Naive thymus-derived CD8-positive, alpha-beta T cell (primary cell): ENCODE measurements around the gene AOPEP. TPM values are rescaled to one million over a fixed set of nuclear protein-coding genes. Genes with fewer than 3 reads are reported as not detected.

Source experiments
- ATAC-seq, 2 donors: fragments of 150-1000 bp; cut with Tn5 transposase in 1 of 2; sonication (Bioruptor Pico), chemical (Tn5 transposase) in 1 of 2; 1 replicate in 1 of 2; 2 replicates in 1 of 2; pipeline ENCODE4 v1.10.0; 2021; ENCODE audit warnings: mild to moderate bottlenecking in 2 of 2, moderate library complexity in 2 of 2
- POLR2A ChIA-PET: fragments of 350-600 bp; sonication (Branson Sonifier 250); formaldehyde crosslinking; loops from one replicate; lab custom pipeline; 2021; ENCODE audit warnings: antibody characterized with exemption; lab: Charles Lee
- DNase-seq, 10 donors: peaks; one replicate each; pipeline versions ENCODE4 v3.0.0 to v3.0.0-alpha.2; 2020 to 2022
- H3K27ac Mint-ChIP-seq, 10 donors: one replicate each; pipeline ENCODE4 v1.8.0; 2020 to 2022; ENCODE audit warnings: mild to moderate bottlenecking in 10 of 10, mixed read lengths in 10 of 10, moderate library complexity in 4 of 10, inconsistent platforms in 1 of 10
- H3K27me3 Mint-ChIP-seq, 5 donors: one replicate each; pipeline ENCODE4 v1.8.0; 2021 to 2022; ENCODE audit warnings: mixed read lengths in 5 of 5
- H3K36me3 Mint-ChIP-seq, 3 donors: one replicate each; pipeline ENCODE4 v1.8.0; 2020 to 2022; ENCODE audit warnings: mixed read lengths in 3 of 3, mild to moderate bottlenecking in 2 of 3, inconsistent platforms in 1 of 3
- H3K4me1 Mint-ChIP-seq, 4 donors: one replicate each; pipeline ENCODE4 v1.8.0; 2021 to 2022; ENCODE audit warnings: mixed read lengths in 4 of 4
- H3K4me3 Mint-ChIP-seq, 10 donors: one replicate each; pipeline ENCODE4 v1.8.0; 2020 to 2022; ENCODE audit warnings: mild to moderate bottlenecking in 10 of 10, mixed read lengths in 10 of 10, moderate library complexity in 6 of 10, inconsistent platforms in 1 of 10
- H3K9me3 Mint-ChIP-seq, 9 donors: one replicate each; pipeline ENCODE4 v1.8.0; 2020 to 2022; ENCODE audit warnings: mixed read lengths in 9 of 9, mild to moderate bottlenecking in 3 of 9, inconsistent platforms in 1 of 9, moderate library complexity in 1 of 9
- polyA plus RNA-seq, 3 donors: library from polyadenylated mRNA; unstranded; fragments of 300-500 nt; fragmentation: Illumina TruSeq; gene quantifications; one replicate each; pipeline ENCODE4 v1.2.3, GENCODE V29; 2021
- total RNA-seq, 8 experiments: library from RNA in 2 of 8; stranded (reverse) in 2 of 8; gene quantifications; one replicate each; pipeline ENCODE4 v1.2.3 and lab custom pipeline; 2021 to 2026

Gene AOPEP
- total and polyA plus RNA-seq, 5 experiments from 2014 or later = 4.3 to 10.8 (median 7.4) TPM

- POLR2A ChIA-PET = no interaction called here
- no peaks in the 10 kb centered on the region for H3K9me3 Mint-ChIP-seq
- H3K36me3 Mint-ChIP-seq = peaks cover 0 to 9% (median 7%) of the 10 kb centered on the region in 3 donors
- DNase-seq = no peak
- ATAC-seq = no peak
- no peaks in the 10 kb centered on the region for H3K27me3 Mint-ChIP-seq
- H3K4me1 Mint-ChIP-seq = peaks cover 0 to 4% (median 3%) of the 10 kb centered on the region in 4 donors
- H3K4me3 Mint-ChIP-seq = no peak overlapping the region
- peak overlapping the region in 1 of 10 donors; percentile 43 for H3K27ac Mint-ChIP-seq
These were observed 332.4 kb downstream of the AOPEP start for GRCh38 chr9:95058795-95059386.

- POLR2A ChIA-PET = no interaction called here
- Mint-ChIP-seq H3K36me3 (peaks cover 0 to 9% (median 8%) of the 10 kb centered on the region in 3 donors), H3K4me1 (peaks cover 0 to 4% (median 3%) of the 10 kb centered on the region in 4 donors), H3K4me3 (no peak overlapping the region), H3K27me3 (no peaks in the 10 kb centered on the region), H3K9me3 (no peaks in the 10 kb centered on the region), H3K27ac (no peak overlapping the region)
- DNase-seq = no peak
- no peak for ATAC-seq
These were observed 333.7 kb downstream of the AOPEP start for GRCh38 chr9:95060234-95060633.

- DNase-seq (no peak), ATAC-seq (no peak)
- Mint-ChIP-seq H3K27ac (no peak overlapping the region), H3K27me3 (no peaks in the 10 kb centered on the region), H3K36me3 (peaks cover 0 to 10% (median 9%) of the 10 kb centered on the region in 3 donors), H3K9me3 (no peaks in the 10 kb centered on the region), H3K4me1 (peaks cover 0 to 4% (median 3%) of the 10 kb centered on the region in 4 donors), H3K4me3 (no peak overlapping the region)
- POLR2A ChIA-PET = no interaction called here
These were observed 334.4 kb downstream of the AOPEP start for GRCh38 chr9:95060916-95061315.

- Mint-ChIP-seq H3K4me1 (peaks cover 0 to 4% (median 3%) of the 10 kb centered on the region in 4 donors), H3K9me3 (no peaks in the 10 kb centered on the region), H3K27me3 (no peaks in the 10 kb centered on the region), H3K4me3 (no peak overlapping the region), H3K27ac (no peak overlapping the region), H3K36me3 (peaks cover 0 to 11% (median 10%) of the 10 kb centered on the region in 3 donors)
- POLR2A ChIA-PET = no interaction called here
- ATAC-seq (no peak), DNase-seq (no peak)
These were observed 335.6 kb downstream of the AOPEP start for GRCh38 chr9:95061916-95062595.

GRCh38 chr9:95062596-95063065 is 336.1 kb downstream of the AOPEP start:
- no peaks in the 10 kb centered on the region for H3K27me3 Mint-ChIP-seq

GRCh38 chr9:95063300-95063699 is 336.8 kb downstream of the AOPEP start:
- peaks cover 0 to 13% (median 11%) of the 10 kb centered on the region in 3 donors for H3K36me3 Mint-ChIP-seq
- H3K27ac Mint-ChIP-seq = peak overlapping the region in 2 of 10 donors; percentile 12 to 71
- no peak for ATAC-seq
- no peak overlapping the region for H3K4me3 Mint-ChIP-seq
- POLR2A ChIA-PET = no interaction called here
- no peaks in the 10 kb centered on the region for H3K27me3 Mint-ChIP-seq
- H3K9me3 Mint-ChIP-seq = no peaks in the 10 kb centered on the region
- H3K4me1 Mint-ChIP-seq = peaks cover 0 to 4% (median 3%) of the 10 kb centered on the region in 4 donors
- no peak for DNase-seq

More at GRCh38 chr9:95062596-95063065, 336.1 kb downstream of the AOPEP start:
- ATAC-seq = no peak
- peaks cover 0 to 4% (median 3%) of the 10 kb centered on the region in 4 donors for H3K4me1 Mint-ChIP-seq
- DNase-seq = no peak
- no peak overlapping the region for H3K4me3 Mint-ChIP-seq
- POLR2A ChIA-PET = no interaction called here
- no peak overlapping the region for H3K27ac Mint-ChIP-seq
- peaks cover 0 to 11% (median 11%) of the 10 kb centered on the region in 3 donors for H3K36me3 Mint-ChIP-seq
- H3K9me3 Mint-ChIP-seq = no peaks in the 10 kb centered on the region

GRCh38 chr9:95065224-95065623 is 338.7 kb downstream of the AOPEP start:
- Mint-ChIP-seq H3K36me3 (peaks cover 0 to 13% (median 11%) of the 10 kb centered on the region in 3 donors), H3K9me3 (no peaks in the 10 kb centered on the region), H3K4me3 (no peak overlapping the region)

GRCh38 chr9:95067057-95067456 is 340.6 kb downstream of the AOPEP start:
- H3K27ac Mint-ChIP-seq = no peak overlapping the region
- POLR2A ChIA-PET = no interaction called here
- peaks cover 0 to 3% (median 3%) of the 10 kb centered on the region in 4 donors for H3K4me1 Mint-ChIP-seq
- H3K9me3 Mint-ChIP-seq = no peaks in the 10 kb centered on the region
- ATAC-seq (no peak), DNase-seq (no peak)
- peaks cover 0 to 16% (median 13%) of the 10 kb centered on the region in 3 donors for H3K36me3 Mint-ChIP-seq
- no peak overlapping the region for H3K4me3 Mint-ChIP-seq
- H3K27me3 Mint-ChIP-seq = no peaks in the 10 kb centered on the region

More at GRCh38 chr9:95065224-95065623, 338.7 kb downstream of the AOPEP start:
- ATAC-seq (no peak), DNase-seq (no peak)
- H3K4me1 Mint-ChIP-seq = peaks cover 0 to 4% (median 3%) of the 10 kb centered on the region in 4 donors
- POLR2A ChIA-PET = no interaction called here
- H3K27ac Mint-ChIP-seq = no peak overlapping the region
- H3K27me3 Mint-ChIP-seq = no peaks in the 10 kb centered on the region

GRCh38 chr9:95067897-95068296 is 341.4 kb downstream of the AOPEP start:
- H3K4me3 Mint-ChIP-seq = no peak overlapping the region
- POLR2A ChIA-PET = no interaction called here
- H3K4me1 Mint-ChIP-seq = peaks cover 0 to 2% (median 0%) of the 10 kb centered on the region in 4 donors
- H3K27me3 Mint-ChIP-seq = no peaks in the 10 kb centered on the region
- ATAC-seq = no peak
- DNase-seq = no peak
- H3K9me3 Mint-ChIP-seq = no peaks in the 10 kb centered on the region
- H3K36me3 Mint-ChIP-seq = peaks cover 0 to 13% (median 11%) of the 10 kb centered on the region in 3 donors
- no peak overlapping the region for H3K27ac Mint-ChIP-seq

- Mint-ChIP-seq H3K4me3 (no peak overlapping the region), H3K27me3 (no peaks in the 10 kb centered on the region), H3K4me1 (no peaks in the 10 kb centered on the region), H3K36me3 (peaks cover 0 to 9% (median 4%) of the 10 kb centered on the region in 3 donors), H3K27ac (no peak overlapping the region), H3K9me3 (no peaks in the 10 kb centered on the region)
- POLR2A ChIA-PET = no interaction called here
- ATAC-seq (no peak), DNase-seq (no peak)
These were observed 344.1 kb downstream of the AOPEP start for GRCh38 chr9:95070549-95071021.

- POLR2A ChIA-PET = no interaction called here
- Mint-ChIP-seq H3K27ac (no peak overlapping the region), H3K4me1 (no peaks in the 10 kb centered on the region), H3K4me3 (no peak overlapping the region), H3K27me3 (no peaks in the 10 kb centered on the region), H3K36me3 (peaks cover 0 to 9% (median 2%) of the 10 kb centered on the region in 3 donors), H3K9me3 (no peaks in the 10 kb centered on the region)
- no peak for ATAC-seq
- DNase-seq = no peak
These were observed 345.0 kb downstream of the AOPEP start for GRCh38 chr9:95071450-95071849.

- Mint-ChIP-seq H3K4me1 (no peaks in the 10 kb centered on the region), H3K27me3 (no peaks in the 10 kb centered on the region), H3K4me3 (no peak overlapping the region), H3K27ac (no peak overlapping the region), H3K9me3 (no peaks in the 10 kb centered on the region), H3K36me3 (peaks cover 0 to 9% (median 2%) of the 10 kb centered on the region in 3 donors)
- POLR2A ChIA-PET = no interaction called here
- DNase-seq (no peak), ATAC-seq (no peak)
These were observed 345.4 kb downstream of the AOPEP start for GRCh38 chr9:95071925-95072324.

- POLR2A ChIA-PET = no interaction called here
- H3K27ac Mint-ChIP-seq = no peak overlapping the region
- no peak for ATAC-seq
These were observed 346.6 kb downstream of the AOPEP start for GRCh38 chr9:95073042-95073607.

More at GRCh38 chr9:95073042-95073607, 346.6 kb downstream of the AOPEP start:
- peaks cover 0 to 7% (median 2%) of the 10 kb centered on the region in 3 donors for H3K36me3 Mint-ChIP-seq
- no peaks in the 10 kb centered on the region for H3K4me1 Mint-ChIP-seq
- H3K27me3 Mint-ChIP-seq = no peaks in the 10 kb centered on the region
- H3K4me3 Mint-ChIP-seq = no peak overlapping the region
- no peaks in the 10 kb centered on the region for H3K9me3 Mint-ChIP-seq
- DNase-seq = no peak
